CD4-positive, CD25-positive, alpha-beta regulatory T cell (primary cell): ENCODE results near the gene MAG. TPM values are rescaled to one million over a fixed set of nuclear protein-coding genes. Genes with fewer than 3 reads are reported as not detected.

Source experiments
- ATAC-seq, 2 donors: fragments of 150-1000 bp; cut with Tn5 transposase; one replicate each; pipeline ENCODE4 v1.10.0; 2021; ENCODE audit warnings: low read depth in 2 of 2, moderate number of reproducible peaks in 2 of 2, moderate library complexity in 1 of 2
- DNase-seq, 3 donors: peaks; one replicate each; pipeline versions ENCODE4 v3.0.0 to v3.0.0-alpha.2; 2012 to 2022; ENCODE audit warnings: mixed read lengths in 1 of 3
- H3K27ac ChIP-seq: one replicate; pipeline ENCODE4 v1.7.0; 2013; ENCODE audit warnings: mild to moderate bottlenecking, low read length; ENCODE audit not compliant: insufficient read depth, poor library complexity, severe bottlenecking
- H3K27me3 ChIP-seq: one replicate; pipeline ENCODE4 v1.7.0; 2013; ENCODE audit warnings: low read length; ENCODE audit not compliant: control insufficient read depth, insufficient read depth
- H3K36me3 ChIP-seq: one replicate; pipeline ENCODE4 v1.7.0; 2013; ENCODE audit warnings: mild to moderate bottlenecking, low read length, moderate library complexity; ENCODE audit not compliant: control insufficient read depth, insufficient read depth
- H3K4me1 ChIP-seq: 2 replicates; pipeline ENCODE4 v1.7.0; 2013; ENCODE audit warnings: mild to moderate bottlenecking, low read length; ENCODE audit not compliant: insufficient read depth, control insufficient read depth, poor library complexity, severe bottlenecking
- H3K4me3 ChIP-seq: one replicate; pipeline ENCODE4 v1.7.0; 2013; ENCODE audit warnings: low read depth, mild to moderate bottlenecking, low read length, moderate library complexity
- H3K9me3 ChIP-seq, 2 experiments: 1 replicate in 1 of 2; 2 replicates in 1 of 2; pipeline ENCODE4 v1.7.0; 2013; ENCODE audit warnings: low read length in 2 of 2, mild to moderate bottlenecking in 1 of 2, moderate library complexity in 1 of 2; ENCODE audit not compliant: control insufficient read depth in 2 of 2
- H3K27ac Mint-ChIP-seq, 3 donors: one replicate each; pipeline ENCODE4 v1.8.0; 2020 to 2022; ENCODE audit warnings: mild to moderate bottlenecking in 3 of 3, mixed read lengths in 3 of 3, moderate library complexity in 2 of 3
- H3K27me3 Mint-ChIP-seq: one replicate; pipeline ENCODE4 v1.8.0; 2022; ENCODE audit warnings: mild to moderate bottlenecking, mixed read lengths
- H3K36me3 Mint-ChIP-seq: one replicate; pipeline ENCODE4 v1.8.0; 2020; ENCODE audit warnings: mixed read lengths
- H3K4me1 Mint-ChIP-seq, 4 donors: one replicate each; pipeline ENCODE4 v1.8.0; 2020 to 2022; ENCODE audit warnings: mixed read lengths in 4 of 4, mild to moderate bottlenecking in 1 of 4
- H3K4me3 Mint-ChIP-seq, 4 donors: one replicate each; pipeline ENCODE4 v1.8.0; 2020 to 2022; ENCODE audit warnings: mild to moderate bottlenecking in 4 of 4, mixed read lengths in 4 of 4, moderate library complexity in 3 of 4
- H3K9me3 Mint-ChIP-seq, 7 donors: one replicate each; pipeline ENCODE4 v1.8.0; 2020 to 2022; ENCODE audit warnings: mixed read lengths in 7 of 7, mild to moderate bottlenecking in 3 of 7, moderate library complexity in 2 of 7
- polyA plus RNA-seq, 4 donors: library from polyadenylated mRNA; unstranded; fragments of 300-500 nt; fragmentation: Illumina TruSeq; gene quantifications; one replicate each; pipeline ENCODE4 v1.2.3, GENCODE V29; 2021
- total RNA-seq: library from RNA; stranded (reverse); gene quantifications from one replicate; pipeline ENCODE4 v1.2.3, GENCODE V29; 2022

MAG gene
- total RNA-seq (not detected), polyA plus RNA-seq (under 1 TPM in 2 of 4 donors, not detected in 2; 0.16 to 0.28 TPM)

- peak within 1 kb of the TSS in 1 of 3 donors; percentile 38 for H3K27ac Mint-ChIP-seq
- H3K4me1 ChIP-seq = peaks cover 11% of the 10 kb centered on the region
- H3K36me3 Mint-ChIP-seq = no peaks in the 10 kb centered on the region
- H3K4me3 Mint-ChIP-seq = no peak within 1 kb of the TSS
- H3K9me3 Mint-ChIP-seq = no peaks in the 10 kb centered on the region
- no peak within 1 kb of the TSS for H3K4me3 ChIP-seq
- no peaks in the 10 kb centered on the region for H3K27me3 Mint-ChIP-seq
- peaks cover 0 to 8% (median 4%) of the 10 kb centered on the region in 4 donors for H3K4me1 Mint-ChIP-seq
- DNase-seq (no peak), ATAC-seq (no peak)
- H3K27ac ChIP-seq = no peak within 1 kb of the TSS
- no peaks in the 10 kb centered on the region for H3K27me3 ChIP-seq
- H3K9me3 ChIP-seq = no peaks in the 10 kb centered on the region
- H3K36me3 ChIP-seq = no peaks in the 10 kb centered on the region
These were observed at the start of gene MAG for GRCh38 chr19:35291916-35292315. Gene MAG, plus strand, starts transcription at chr19:35292161. Its CDS starts 3,248 bp downstream, at chr19:35295409.

GRCh38 chr19:35246466-35247092 is 45.4 kb upstream of the MAG start:
- ATAC-seq (no peak), DNase-seq (no peak)
- peaks cover 14% of the 10 kb centered on the region for H3K36me3 Mint-ChIP-seq
- H3K9me3 Mint-ChIP-seq = peaks cover 0 to 13% (median 4%) of the 10 kb centered on the region in 7 donors
- H3K27ac Mint-ChIP-seq = no peak overlapping the region
- peak overlapping the region; percentile 93 to 96 (median 94) for H3K4me3 Mint-ChIP-seq
- peaks cover 37% of the 10 kb centered on the region for H3K27me3 Mint-ChIP-seq
- peaks cover 6 to 42% (median 25%) of the 10 kb centered on the region in 4 donors for H3K4me1 Mint-ChIP-seq
- H3K27me3 ChIP-seq = no peaks in the 10 kb centered on the region
- H3K9me3 ChIP-seq = no peaks in the 10 kb centered on the region
- H3K4me3 ChIP-seq = no peak overlapping the region
- H3K36me3 ChIP-seq = peaks cover 6% of the 10 kb centered on the region
- H3K4me1 ChIP-seq = peaks cover 32% of the 10 kb centered on the region
- no peak overlapping the region for H3K27ac ChIP-seq

- peaks cover 3 to 46% (median 25%) of the 10 kb centered on the region in 4 donors for H3K4me1 Mint-ChIP-seq
- no peaks in the 10 kb centered on the region for H3K27me3 ChIP-seq
- peaks cover 32% of the 10 kb centered on the region for H3K4me1 ChIP-seq
- H3K36me3 Mint-ChIP-seq = peaks cover 14% of the 10 kb centered on the region
- peaks cover 6% of the 10 kb centered on the region for H3K36me3 ChIP-seq
- H3K4me3 Mint-ChIP-seq = peak overlapping the region; percentile 93 to 96 (median 94)
- peaks cover 0 to 9% (median 4%) of the 10 kb centered on the region in 7 donors for H3K9me3 Mint-ChIP-seq
- peak overlapping the region; percentile 91 to 97 (median 92) for H3K27ac Mint-ChIP-seq
- peak overlapping the region; percentile 74 for H3K4me3 ChIP-seq
- ATAC-seq = peak; percentile 32 to 46
- DNase-seq = peak; percentile 47 to 69 (median 49)
- H3K27ac ChIP-seq = peak overlapping the region; percentile 73
- H3K9me3 ChIP-seq = no peaks in the 10 kb centered on the region
- H3K27me3 Mint-ChIP-seq = peaks cover 37% of the 10 kb centered on the region
These were observed 44.2 kb upstream of the MAG start for GRCh38 chr19:35247526-35248309.

DNA sequence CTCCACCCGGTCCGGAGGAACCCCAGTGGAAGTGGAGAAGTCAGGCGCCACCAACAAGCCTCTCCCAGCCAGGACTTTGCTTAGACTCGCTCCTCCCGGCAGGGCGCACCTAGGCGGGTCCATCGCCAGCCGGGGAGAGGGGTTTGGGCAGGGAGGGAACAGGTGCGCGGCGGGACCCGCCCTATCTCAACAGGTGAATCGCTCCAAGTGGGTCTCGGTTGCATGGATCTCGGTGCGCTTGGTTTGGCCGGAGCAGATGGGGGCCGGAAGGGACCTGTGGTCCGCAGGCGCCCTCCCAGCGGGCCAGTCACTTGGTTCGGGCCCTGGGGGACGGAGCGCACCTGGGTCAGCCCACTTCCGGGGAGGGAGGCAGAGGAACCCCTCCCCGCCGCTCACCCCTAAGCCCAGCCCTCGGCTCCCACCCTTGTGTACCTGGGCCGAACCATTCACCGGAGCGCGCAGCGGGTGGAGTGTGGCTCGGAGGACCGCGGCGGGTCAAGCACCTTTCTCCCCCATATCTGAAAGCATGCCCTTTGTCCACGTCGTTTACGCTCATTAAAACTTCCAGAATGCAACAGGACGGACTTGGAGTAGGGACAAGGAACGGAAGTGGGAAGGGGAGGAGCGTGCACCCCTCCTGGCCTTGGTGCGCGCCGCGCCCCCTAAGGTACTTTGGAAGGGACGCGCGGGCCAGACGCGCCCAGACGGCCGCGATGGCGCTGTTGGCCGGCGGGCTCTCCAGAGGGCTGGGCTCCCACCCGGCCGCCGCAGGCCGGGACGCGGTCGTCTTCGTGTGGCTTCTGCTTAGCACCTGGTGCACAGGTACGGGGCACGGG is 43.4 kb upstream of the MAG start, which contains the start of gene LSR:
Gene LSR (plus strand): TSS at position 693 of the 836 bp plus-strand sequence. CDS start 21 bp downstream, at position 714.
- peak within 1 kb of the TSS; percentile 74 for H3K4me3 ChIP-seq
- H3K27me3 ChIP-seq = no peaks in the 10 kb centered on the region
- DNase-seq (peak; percentile 61 to 92 (median 85)), ATAC-seq (peak; percentile 89 to 90)
- H3K9me3 ChIP-seq = no peaks in the 10 kb centered on the region
- H3K27ac ChIP-seq = peak within 1 kb of the TSS; percentile 73
- peaks cover 6% of the 10 kb centered on the region for H3K36me3 ChIP-seq
- H3K36me3 Mint-ChIP-seq = peaks cover 18% of the 10 kb centered on the region
- peaks cover 3 to 50% (median 28%) of the 10 kb centered on the region in 4 donors for H3K4me1 Mint-ChIP-seq
- peaks cover 32% of the 10 kb centered on the region for H3K4me1 ChIP-seq
- peaks cover 34% of the 10 kb centered on the region for H3K27me3 Mint-ChIP-seq
- H3K9me3 Mint-ChIP-seq = peaks cover 0 to 8% (median 4%) of the 10 kb centered on the region in 7 donors
- peak within 1 kb of the TSS; percentile 93 to 96 (median 94) for H3K4me3 Mint-ChIP-seq
- H3K27ac Mint-ChIP-seq = peak within 1 kb of the TSS; percentile 91 to 97 (median 92)

DNA sequence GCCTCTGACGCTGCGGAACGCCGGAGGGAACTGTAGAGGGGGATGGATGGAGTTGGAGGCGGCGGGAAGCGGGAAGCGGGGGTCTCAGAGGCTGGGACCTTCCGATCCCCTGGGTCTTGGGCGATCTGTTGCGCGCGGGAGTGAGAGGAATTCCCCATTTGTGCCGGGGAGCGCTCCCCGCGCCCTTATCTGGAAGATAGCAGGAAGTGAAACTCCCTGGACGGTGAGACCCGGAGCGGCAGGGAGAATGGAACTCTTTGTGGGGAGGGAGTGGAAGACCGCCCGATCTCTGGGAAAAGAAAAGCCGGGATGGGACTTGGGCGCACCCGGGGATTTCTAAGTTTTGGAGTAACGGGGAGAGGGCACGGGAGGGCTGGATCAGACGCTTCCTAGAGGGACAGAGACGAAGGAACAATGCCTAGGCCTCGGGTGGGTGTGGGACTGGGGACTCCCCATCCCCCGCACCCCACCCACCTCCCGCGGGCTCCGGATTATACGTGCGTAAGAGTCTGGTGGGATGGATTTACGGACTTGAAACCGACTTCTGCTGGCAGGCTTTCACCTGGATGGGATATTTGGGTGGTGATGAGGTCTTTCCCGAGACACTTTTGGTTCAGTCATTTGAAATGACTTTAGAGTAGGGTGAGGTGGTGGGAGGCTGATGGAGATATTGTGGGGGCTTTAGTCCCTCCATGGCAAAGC is 42.7 kb upstream of the MAG start:
- peaks cover 3 to 50% (median 29%) of the 10 kb centered on the region in 4 donors for H3K4me1 Mint-ChIP-seq
- peaks cover 32% of the 10 kb centered on the region for H3K4me1 ChIP-seq
- H3K9me3 ChIP-seq = no peaks in the 10 kb centered on the region
- peaks cover 31% of the 10 kb centered on the region for H3K27me3 Mint-ChIP-seq
- H3K27ac Mint-ChIP-seq = peak overlapping the region; percentile 43 to 97 (median 91)
- no peaks in the 10 kb centered on the region for H3K27me3 ChIP-seq
- ATAC-seq (no peak), DNase-seq (no peak)
- H3K9me3 Mint-ChIP-seq = peaks cover 0 to 4% (median 3%) of the 10 kb centered on the region in 7 donors
- H3K36me3 Mint-ChIP-seq = peaks cover 18% of the 10 kb centered on the region
- H3K4me3 Mint-ChIP-seq = peak overlapping the region; percentile 93 to 96 (median 94)
- H3K4me3 ChIP-seq = peak overlapping the region; percentile 74
- H3K27ac ChIP-seq = peak overlapping the region; percentile 73
- H3K36me3 ChIP-seq = peaks cover 9% of the 10 kb centered on the region

GRCh38 chr19:35249848-35250711 is 41.9 kb upstream of the MAG start:
- Histone ChIP-seq H3K4me1 (peaks cover 32% of the 10 kb centered on the region), H3K36me3 (peaks cover 12% of the 10 kb centered on the region), H3K27ac (no peak overlapping the region), H3K9me3 (no peaks in the 10 kb centered on the region), H3K4me3 (peak overlapping the region; percentile 74), H3K27me3 (no peaks in the 10 kb centered on the region)
- ATAC-seq (no peak), DNase-seq (no peak)
- Mint-ChIP-seq H3K27me3 (peaks cover 23% of the 10 kb centered on the region), H3K9me3 (peaks cover 0 to 4% (median 0%) of the 10 kb centered on the region in 7 donors), H3K4me3 (peak overlapping the region; percentile 93 to 96 (median 94)), H3K36me3 (peaks cover 19% of the 10 kb centered on the region), H3K4me1 (peaks cover 3 to 57% (median 30%) of the 10 kb centered on the region in 4 donors), H3K27ac (peak overlapping the region; percentile 60 to 91 (median 70))
